Amniotic epithelial cell (primary cell): Measurements from ENCODE around the gene NPTN.
A peak's percentile ranks its signal among the peaks of the same experiment; 100 is the strongest.

Experiments used
- DNase-seq: peaks from one replicate; pipeline ENCODE4 v3.0.0-alpha.2; 2010; ENCODE audit warnings: low read depth

Gene NPTN

DNA sequence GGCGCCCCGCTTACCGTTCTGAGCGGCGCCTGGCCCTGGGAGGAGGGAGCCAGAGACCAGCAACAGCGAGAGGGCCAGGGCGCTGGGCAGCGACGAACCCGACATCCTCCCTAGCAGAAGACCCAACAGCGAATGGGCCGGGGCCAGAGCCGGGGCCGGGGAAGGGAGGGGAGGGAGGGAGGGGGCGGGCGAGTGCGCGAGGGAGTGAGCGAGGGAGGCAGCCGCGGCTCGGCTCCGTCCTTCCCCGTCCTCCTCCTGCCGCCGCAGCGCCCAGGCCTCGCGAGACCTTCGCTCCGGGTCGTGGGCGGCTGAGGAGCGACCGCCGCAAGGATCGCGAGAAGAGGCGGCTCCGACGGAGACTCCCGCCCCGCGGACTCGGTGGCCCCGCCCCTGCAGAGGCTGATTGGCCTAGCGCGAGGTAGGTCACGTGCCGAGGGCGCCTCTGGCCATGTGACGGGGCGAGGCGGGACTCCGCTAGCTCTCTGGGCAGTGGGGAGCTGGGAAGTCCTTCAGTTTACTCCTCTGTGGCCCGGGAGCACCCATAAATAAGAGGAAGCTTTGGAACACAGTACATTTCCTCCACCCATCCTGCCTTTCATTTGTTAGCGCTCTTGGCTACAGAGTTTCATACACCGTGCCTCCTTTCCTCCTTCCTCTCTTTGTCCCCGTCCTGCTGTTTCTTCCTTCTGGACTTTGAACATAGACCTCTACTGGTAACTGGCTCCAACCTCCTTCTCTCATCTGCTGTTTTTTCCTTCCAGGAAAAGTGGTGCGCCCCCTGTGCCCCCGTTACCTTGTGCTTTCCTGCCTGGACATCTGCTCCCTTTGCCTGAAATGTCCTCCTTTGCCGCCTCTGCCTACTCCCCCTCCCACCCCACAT, at the start of gene NPTN:
Gene NPTN (minus strand): TSS at position 279 of the 880 bp plus-strand sequence. CDS start 174 bp downstream, at position 105.
- peak; percentile 96 for DNase-seq

DNA sequence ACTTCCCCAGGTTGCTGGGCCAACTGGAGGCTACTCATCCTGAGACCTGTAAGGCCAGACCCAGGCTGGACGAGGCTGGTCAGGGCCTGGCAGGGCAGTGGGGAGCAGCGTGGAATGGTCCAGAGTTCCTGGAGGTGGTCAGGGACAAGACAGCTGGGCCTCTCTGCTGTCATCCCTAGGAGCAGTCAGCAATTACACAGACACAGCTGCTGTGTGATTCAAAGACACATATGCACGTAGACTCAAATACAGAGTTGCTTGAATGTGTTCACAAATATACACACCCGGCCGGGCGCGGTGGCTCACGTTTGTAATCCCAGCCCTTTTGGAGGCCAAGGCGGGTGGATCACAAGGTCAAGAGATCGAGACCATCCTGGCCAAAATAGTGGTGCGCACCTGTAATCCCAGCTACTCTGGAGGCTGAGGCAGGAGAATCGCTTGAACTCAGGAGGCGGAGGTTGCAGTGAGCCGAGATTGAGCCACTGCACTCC, 49.5 kb upstream of the NPTN start:
- no peak for DNase-seq

DNA sequence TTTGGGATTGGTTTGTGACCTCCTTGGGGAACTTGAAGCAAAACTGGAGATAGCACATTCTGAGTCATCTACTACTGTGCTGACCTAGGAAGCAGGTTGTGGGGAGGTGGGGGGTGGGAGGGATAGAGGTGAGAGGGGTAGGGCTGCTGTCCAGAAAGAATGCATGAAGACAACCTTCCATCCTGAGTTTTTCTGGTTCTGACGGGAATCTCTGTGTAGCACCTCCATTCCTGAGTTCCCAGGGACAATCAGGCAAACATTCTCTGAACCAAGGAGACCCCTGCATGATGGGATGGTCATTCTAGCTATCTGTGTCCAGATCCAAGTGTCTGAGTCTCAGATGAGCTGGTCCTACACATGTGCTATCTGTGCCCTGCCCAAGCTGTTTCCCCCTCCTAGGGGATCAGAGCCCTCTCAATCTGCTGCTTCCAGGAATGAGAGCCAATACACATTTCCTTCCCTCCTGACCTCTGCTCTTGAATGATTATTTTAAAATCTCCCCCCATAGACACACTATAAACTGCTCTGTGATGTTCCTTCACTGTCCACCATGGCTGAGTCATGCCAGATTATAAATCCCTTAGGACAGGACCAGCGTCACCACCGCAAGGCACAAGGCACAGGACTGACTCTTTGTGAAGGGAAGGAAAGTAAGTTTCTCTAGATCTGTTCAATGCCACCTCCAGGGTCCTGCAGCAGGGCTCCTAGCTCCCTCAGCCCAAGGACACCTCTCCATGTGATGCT, 48.8 kb upstream of the NPTN start:
- DNase-seq, result no peak

DNA sequence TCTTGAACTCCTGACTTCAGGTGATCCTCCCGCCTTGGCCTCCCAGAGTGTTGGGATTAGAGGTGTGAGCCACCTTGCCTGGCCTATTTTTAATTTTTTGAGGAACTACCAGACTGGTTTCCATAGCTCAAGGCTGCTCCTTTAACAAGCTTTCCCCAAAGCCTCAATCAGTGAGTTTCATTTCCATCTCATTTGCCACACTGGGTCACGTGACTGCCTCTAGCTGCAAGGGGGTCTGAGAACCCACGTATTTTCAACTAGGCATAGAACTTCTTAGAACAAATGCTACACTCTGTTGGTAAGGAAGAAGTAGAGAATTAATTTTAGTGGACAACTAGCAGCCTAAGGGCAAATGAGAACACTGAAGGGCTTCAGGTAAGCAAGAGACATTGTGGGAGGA, 47.9 kb upstream of the NPTN start:
- DNase-seq, result no peak

DNA sequence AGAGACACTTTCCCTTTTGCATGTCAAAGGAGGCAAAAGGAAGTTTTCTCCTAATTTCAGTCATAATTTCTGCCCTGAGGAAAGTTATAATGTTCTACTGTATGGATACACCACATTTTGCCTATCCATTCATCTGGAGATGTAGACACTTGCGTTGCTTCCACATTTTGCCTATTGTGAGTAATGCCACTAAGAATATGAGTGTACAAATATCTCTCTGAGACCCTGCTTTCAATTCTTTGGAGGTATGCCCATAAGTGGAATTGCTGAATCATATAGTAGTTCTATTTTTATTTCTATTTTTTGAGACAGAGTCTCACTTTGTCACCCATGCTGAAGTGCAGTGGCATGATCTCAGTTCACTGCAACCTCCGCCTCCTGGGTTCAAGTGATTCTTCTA, 47.4 kb upstream of the NPTN start:
- DNase-seq, result no peak

DNA sequence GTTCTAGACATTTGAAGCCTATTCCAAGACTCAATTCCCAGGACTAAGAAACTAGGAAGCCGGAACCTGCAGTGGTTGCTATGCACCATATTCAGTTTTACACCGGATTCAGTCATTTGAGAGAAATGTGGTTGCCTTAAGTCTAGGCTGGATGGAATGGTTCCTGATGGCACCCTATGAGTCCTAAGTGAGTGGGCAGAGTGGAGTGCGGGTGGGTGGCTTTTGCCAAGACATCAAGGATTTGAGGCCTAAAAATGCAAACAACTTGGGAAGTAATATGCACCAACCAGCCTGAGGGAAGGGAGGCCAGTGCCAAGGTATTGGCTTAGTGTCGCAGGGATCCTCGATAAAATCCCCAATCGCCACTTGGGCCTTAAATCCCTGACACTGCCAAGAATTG, 46.8 kb upstream of the NPTN start:
- no peak for DNase-seq

DNA sequence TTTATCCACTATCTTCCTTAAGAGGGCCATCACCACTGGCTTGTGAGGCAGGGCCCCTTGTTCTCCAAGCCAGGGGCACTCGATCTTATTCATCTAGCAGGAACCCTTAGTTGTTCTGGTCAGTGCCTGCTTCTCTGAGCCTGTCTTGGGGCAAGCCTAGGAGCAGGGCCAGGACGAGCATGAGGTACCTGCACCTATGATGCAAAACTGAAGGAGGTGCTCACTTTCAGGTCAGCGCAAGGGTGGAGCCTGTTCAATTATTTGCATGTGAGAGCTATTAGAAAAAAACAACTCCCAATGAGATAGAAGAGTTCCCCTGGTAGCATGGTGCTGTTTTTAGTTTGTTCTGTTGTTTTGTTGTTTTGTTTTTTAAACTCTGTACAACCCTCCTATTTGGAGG, 46.0 kb upstream of the NPTN start:
- no peak for DNase-seq

DNA sequence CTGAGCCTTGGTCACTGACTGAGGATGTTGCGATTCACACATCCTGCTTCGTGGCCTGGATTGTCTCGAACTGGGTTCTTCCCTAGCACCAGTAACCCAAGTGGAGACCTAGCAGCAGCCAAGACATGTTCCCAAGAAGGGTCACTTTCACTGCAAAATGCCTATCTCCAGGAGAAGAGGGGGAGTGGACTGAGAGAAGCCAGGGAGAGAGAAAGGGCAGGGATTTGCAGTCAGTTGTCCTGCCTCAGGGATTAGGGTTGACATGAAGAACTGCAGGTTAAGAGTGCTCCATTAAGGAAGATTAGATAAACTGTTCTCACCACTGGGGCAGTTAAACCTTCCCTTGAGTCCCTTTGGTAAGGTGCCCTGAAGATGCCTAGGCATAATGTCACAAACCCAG, 45.3 kb upstream of the NPTN start:
- no peak for DNase-seq

DNA sequence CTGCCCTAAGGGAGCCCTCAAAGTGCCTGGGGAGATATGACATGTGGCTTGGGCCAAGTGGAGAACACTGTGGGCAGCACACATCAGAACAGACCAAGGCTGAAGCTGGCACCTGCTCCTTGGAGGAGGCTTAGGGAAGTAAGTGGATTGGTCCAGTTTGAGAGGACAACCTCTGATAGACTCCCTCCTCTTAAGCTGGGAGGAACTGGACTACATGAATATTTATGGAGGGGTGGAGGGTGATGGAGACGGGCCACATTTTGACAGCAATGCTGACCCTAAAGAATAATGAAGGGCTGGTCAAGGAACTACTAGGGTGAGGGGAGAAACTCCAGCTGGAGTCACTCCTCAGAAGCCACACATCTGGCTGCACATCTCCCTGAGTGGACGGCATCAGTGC, 44.5 kb upstream of the NPTN start:
- no peak for DNase-seq

DNA sequence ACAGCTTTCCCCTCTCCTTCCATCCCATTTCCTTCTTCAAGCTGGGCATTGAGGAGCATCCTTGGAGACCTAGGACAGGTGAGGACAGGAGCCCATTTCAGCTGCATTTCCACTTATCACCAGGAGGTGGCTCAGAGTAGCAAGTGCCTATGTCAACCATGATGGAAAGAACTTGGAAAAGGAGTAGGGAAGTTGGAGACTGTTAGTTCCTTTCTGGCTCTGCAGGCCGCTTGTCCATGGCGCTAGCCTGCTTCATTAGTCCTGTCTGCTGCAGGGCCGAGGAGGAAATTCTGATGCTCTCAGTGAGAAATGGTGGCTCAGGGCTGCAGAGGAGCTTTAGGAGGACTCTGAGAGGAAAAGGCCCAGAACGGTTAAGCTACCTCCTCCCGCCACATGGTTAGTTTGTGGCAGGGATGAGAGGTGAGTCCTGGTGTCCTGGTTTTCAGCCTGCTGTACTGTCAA, 44.0 kb upstream of the NPTN start:
- peak; percentile 69 for DNase-seq

DNA sequence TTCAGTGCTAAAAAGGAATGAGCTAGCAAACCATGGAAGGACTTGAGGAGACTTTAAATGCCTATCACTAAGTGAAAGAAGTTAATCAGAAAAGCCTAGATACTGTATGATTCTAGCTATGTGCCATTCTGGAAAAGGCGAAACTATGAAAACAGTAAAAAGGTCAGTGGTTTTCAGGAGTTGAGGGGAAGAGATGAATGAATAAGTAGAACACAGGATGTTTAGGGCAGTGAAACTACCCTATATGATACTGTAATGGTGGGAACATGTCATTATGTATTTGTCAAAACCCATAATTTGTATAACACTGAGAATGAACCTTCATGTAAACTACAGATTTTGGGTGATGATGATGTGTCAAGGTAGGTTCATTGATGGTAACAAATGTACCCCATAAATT, 41.4 kb upstream of the NPTN start:
- DNase-seq, result no peak

DNA sequence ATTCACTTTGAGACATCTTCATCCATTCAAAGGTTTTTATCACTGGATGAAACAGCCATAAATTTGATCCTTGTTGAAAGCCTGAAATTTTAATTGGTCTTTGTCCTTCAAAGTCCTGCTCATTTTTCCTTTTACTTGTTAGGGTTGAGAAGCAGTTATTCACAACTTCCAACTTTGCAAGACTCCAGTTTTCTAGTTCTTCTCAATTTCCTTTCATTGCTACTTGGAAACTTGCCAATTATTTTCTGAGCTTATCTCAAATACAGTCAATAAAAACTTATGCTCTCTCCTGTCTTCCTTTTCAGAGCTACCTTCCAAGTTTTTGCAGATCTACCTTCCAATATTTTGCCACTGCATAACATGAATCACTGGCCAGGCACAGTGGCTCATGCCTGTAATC, 27.3 kb upstream of the NPTN start:
- no peak for DNase-seq

DNA sequence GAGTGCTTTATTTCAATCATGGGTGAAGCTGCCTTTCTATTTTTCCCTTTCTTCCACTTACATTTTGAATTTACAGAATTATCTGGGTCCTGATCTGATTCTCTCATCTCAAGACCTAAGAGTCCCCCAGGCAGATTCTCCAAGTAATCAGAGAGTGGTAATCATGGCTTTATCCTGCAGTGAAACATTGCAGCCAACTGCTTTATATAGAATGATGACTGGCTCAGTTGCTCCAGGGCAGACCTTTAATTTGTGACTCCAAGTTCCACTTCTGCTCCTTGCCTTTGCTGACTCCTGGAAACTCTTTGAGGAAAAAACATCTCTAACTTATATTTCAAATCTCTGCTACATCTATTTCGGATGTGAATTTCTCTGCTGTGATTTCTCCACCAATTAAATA, 25.5 kb upstream of the NPTN start:
- DNase-seq, result no peak

DNA sequence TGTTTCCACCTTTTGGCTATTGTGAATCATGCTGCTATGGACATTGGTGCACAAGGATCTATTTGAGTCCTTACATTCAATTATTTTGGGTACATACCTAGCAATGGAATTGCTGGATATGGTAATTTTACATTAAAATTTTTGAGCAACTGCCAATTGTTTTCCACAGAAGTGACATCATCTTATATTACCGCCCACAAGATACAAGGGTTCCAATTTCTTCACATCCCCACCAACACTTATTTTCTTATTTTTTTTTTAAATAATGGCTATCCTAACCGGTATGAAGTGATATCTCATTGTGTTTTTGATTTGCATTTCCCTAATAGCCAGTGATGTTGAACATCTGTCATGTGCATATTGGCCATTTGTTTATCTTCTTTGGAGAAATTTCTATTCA, 22.5 kb upstream of the NPTN start:
- DNase-seq, result no peak

DNA sequence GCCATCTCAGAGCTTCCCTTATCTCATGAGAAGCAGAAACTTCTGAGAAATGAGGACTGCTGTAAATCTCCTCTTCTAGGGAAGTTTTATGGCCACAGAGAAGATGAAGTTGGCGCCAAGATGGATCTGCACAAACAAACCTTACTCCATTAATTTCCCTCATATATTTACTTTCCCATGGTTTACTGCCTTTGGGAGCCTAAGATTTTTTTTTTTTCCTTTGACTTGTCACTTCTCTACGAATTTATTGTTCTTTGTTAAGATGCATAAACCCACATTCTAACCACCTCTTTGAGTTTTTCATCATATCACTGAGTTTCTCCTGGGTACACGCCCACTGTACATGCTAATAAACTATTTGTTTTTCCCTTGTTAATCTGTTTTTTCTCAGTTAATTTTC, 21.5 kb upstream of the NPTN start:
- no peak for DNase-seq

DNA sequence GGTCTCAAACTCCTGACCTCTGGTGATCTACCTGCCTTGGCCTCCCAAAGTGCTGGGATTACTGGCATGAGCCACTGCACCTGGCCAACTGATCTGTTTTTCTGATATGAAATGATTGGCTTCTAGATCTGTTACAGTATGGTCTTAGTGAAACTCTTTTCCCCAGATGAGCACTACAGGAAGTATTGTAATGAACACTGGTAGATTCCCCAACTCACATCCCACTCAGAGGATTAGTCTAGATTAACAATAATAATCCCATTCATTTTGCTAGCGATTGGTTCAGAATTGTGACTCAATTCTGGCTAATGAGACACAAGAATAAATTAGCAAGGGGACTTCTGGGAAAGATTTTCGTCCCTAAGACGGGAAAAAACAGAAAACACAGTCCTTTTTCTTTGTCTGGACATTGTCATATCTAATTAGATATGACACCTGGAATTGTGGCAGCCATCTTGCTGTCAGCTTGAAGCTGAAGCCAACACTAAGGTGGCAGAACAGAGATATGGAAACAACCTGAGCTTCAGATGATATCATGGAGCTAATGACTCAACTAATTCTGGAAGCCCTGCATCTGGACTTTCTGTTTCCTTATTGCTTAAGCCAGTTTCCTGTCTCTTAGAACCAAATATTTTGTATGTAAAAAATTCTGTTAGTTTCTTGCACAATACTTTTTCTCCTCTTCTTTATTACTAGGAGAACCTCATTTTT, 17.4 kb upstream of the NPTN start:
- DNase-seq, result peak; percentile 79

DNA sequence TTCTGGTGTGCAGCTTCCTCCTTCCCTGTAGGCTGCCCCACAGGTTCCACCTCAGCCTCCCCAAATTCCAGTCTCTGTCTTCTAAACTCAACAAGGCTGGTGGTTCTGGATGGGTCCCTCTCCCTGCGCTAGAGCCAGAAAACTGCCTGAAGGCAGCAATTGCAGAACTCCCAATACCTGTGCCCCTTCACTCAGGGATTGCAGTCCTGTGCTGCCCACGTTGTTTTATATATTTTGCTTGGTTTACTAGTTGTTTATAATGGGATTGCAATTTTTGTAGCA, 14.8 kb upstream of the NPTN start:
- no peak for DNase-seq

DNA sequence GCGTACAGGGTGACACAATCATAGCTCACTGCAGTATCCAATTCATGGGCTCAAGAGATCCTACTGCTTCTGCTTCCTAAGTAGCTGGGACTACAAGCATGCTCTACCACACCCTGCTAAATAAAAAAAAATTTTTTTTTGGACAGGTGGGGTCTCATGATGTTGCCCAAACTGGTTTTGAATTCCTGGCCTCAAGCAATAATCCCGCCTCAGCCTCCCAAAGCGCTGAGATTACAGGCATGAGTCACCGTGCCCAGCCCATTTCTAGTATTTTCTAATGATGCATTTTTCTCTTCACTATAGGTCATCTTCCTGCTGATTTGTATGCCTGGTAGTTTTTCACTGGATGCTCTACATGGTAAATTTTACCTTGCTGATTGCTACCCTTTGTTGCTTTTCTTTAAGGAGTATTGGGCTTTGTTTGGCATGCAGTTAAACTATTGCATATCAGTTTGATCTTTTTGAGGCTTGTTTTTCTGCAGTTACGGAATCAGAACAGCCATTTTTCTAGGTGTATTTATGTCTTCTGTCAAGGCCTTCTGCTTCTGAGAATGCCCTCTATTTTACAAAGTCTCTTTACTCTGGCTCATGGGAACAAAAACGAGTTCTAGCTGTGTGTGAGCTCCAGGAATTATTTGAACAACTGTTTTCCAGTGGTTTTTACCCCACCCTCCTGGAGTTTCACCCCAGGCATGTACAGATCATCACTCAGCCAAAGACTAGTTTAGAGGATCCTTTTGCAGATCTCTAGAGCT, 14.2 kb upstream of the NPTN start:
- peak; percentile 14 for DNase-seq

DNA sequence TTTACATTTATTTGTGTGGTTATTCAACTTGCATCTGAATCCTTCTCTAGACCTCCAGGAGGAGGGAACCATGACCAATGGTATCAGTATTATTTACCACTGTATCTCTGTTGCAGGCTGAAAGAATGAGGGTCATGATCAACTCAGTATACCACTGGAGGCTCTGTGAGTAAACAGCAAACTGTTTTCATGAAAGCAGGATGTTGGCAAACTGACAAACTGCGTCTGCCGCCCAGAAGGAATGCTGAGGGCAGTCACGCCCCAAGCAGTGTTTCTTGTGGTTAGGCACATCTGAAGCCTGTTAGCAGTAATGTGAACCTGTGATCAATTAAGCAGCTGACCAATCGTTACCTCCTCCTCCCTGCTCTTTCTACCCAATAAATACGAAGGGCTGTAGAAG, 6.3 kb upstream of the NPTN start:
- peak; percentile 40 for DNase-seq

DNA sequence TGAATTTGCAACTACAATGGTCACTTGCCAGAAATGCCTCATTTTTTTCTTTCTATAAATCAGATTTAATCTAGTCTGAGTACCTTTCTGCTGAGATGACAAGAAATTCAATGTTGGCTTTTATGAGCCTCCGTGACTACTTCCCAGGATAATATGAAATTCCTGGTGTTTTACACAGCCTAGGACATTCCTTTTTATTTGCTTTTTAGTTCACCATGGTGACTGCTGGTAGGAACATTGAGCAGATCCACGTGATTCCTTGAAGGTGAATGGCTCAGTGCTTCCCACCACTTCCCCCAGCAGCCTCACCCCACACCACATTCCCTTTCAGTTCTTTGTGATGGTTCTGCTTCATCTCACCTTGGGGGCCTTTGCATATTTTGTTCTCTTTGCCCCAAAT, 4.3 kb upstream of the NPTN start:
- peak; percentile 40 for DNase-seq

DNA sequence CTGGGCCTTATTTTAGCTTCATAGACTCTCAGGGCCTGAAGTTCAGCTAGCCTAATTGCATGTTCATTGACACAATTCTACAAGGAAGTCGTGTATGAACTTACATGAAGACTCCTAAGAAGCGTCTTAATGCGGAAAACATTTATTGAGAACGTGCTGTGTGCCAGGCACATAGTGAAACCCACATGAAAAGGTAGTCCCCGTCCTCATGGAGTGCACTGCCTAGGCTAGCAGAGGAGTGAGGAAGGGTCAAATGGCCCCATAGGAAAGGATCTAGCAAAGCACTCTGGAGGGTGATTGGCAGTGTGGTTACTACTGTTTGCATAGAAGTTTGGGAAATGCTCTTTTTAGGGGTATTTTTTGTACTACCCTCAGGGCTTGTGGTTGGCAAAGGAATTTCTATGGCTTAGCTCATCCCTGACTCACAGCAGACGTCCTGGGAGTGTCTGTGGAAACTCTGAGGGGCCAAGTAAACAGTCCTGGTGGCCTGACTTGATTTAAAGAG, 854 bp upstream of the NPTN start:
- peak; percentile 95 for DNase-seq

DNA sequence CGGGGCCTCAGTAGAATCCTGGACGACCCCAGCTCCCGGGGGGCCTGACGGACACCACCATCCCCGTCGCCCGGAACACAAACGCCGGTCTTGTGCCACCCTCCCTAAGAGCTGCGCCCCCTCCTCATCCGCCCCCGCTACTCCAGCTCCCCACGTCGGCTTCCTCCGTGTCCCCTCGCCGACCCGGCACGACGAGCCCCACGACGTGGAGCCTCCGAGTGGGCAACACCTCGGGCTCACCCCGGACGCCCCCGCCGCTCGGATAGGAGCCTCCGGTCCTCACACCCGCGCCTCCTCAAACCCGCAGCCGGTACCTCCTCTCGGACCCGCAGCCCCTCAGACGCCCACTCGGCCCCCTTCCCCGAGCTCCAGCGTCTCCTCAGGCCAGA, 525 bp downstream of the NPTN start:
- DNase-seq, result no peak
